Activated CD4-positive, alpha-beta T cell treated with anti-CD3 and anti-CD28 coated beads, Interleukin-2, amount 50 U/mL, for 24 hours (primary cell): ENCODE results near the gene RAP1B.

Source experiments
- DNase-seq, 2 donors: peaks; one replicate each; pipeline ENCODE4 v3.0.0-alpha.2; 2020; ENCODE audit warnings: low read depth in 1 of 2, low spot score in 1 of 2

The RAP1B gene

DNA sequence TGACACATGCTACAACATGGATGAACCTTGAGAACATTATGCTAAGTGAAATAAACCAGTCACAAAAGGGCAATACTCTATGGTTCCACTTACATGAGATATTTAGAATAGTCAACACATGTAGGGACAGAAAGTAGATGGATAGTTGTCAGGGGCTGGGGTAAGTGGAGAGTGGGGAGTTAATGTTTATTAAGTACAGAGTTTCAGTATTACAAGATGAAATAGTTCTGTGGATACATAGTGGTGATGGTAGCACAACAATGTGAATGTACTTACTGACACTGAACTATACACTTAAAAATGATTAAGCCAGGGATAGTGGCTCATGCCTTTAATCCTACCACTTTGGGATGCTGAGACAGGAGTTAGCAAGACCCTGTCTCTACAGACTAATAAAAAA lies 84.8 kb downstream of the RAP1B start:
- DNase-seq = no peak

DNA sequence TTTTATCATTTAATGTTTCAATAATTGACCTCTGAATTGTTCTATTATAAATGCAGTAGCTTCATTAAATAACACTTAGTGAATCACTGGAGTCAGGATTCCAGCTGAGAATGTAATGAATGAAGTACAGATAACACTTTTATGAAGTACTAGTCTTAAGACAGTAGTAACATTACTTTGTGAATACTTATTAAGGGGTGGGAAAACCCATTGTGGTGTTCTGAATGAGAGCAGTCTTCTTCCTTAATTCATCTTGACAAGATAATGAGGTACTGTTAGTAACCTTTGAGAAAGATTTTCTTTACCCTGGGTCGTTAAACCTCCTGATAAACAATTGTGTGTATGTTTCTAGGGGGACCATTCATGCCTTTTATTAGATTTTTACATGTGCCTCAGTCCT lies 88.8 kb downstream of the RAP1B start:
- DNase-seq = no peak
